PC-3 (cell line): ENCODE measurements around the gene PADI6. TPM values are rescaled to one million over a fixed set of nuclear protein-coding genes. Genes with fewer than 3 reads are reported as not detected.
A peak's percentile ranks its signal among the peaks of the same experiment; 100 is the strongest.

ENCODE experiments used
- ATAC-seq: fragments of 200-7000 bp; cut with Tn5 transposase; 2 replicates; pipeline ENCODE4 v1.9.1; 2020; ENCODE audit warnings: mild to moderate bottlenecking, moderate library complexity
- BruUV-seq: library from RNA; stranded (reverse); fragments of 400-500 nt; replicated peaks from 2 replicates; lab custom pipeline; 2021; lab: Mats Ljungman, UMichigan
- CTCF ChIA-PET: fragments of 300-600 bp; sonication (Branson Sonifier 250); formaldehyde crosslinking; loops from one replicate; lab custom pipeline; 2022; ENCODE audit warnings: antibody characterized with exemption; lab: Charles Lee
- POLR2A ChIA-PET: fragments of 300-600 bp; sonication (Branson Sonifier 250); formaldehyde crosslinking; loops from one replicate; lab custom pipeline; 2022; ENCODE audit warnings: antibody characterized with exemption; ENCODE audit not compliant: unreplicated experiment; lab: Charles Lee
- DNase-seq: peaks from one replicate; pipeline ENCODE4 v3.0.0-alpha.2; 2015
- H2AFZ ChIP-seq: fragments of 300-600 bp; sonication (generic); 2 replicates; pipeline ENCODE4 v1.6.0; 2016; ENCODE audit warnings: antibody characterized with exemption, low read length
- H3F3A ChIP-seq: fragments of 300-600 bp; sonication (generic); one replicate; pipeline ENCODE4 v1.6.0; 2017; ENCODE audit warnings: antibody characterized with exemption, low read length, control low read depth, mild to moderate bottlenecking; ENCODE audit not compliant: unreplicated experiment
- H3K27ac ChIP-seq: fragments of 300-600 bp; sonication (generic); 2 replicates; pipeline ENCODE4 v1.5.1; 2016; ENCODE audit warnings: mild to moderate bottlenecking, low read length
- H3K27me3 ChIP-seq: fragments of 300-600 bp; sonication (generic); 2 replicates; pipeline ENCODE4 v1.6.1; 2016; ENCODE audit warnings: low read length, mixed read lengths
- H3K36me3 ChIP-seq: fragments of 300-600 bp; sonication (generic); 2 replicates; pipeline ENCODE4 v1.6.1; 2016; ENCODE audit warnings: low read depth, mixed run types, low read length, mixed read lengths
- H3K4me1 ChIP-seq: fragments of 300-600 bp; sonication (generic); 2 replicates; pipeline ENCODE4 v1.5.1; 2016; ENCODE audit warnings: low read length; ENCODE audit not compliant: insufficient read depth
- H3K4me2 ChIP-seq: fragments of 300-600 bp; sonication (generic); 2 replicates; pipeline ENCODE4 v1.6.0; 2016; ENCODE audit warnings: low read length
- H3K4me3 ChIP-seq: fragments of 300-600 bp; sonication (generic); 2 replicates; pipeline ENCODE4 v1.5.1; 2016; ENCODE audit warnings: mild to moderate bottlenecking, low read length, mixed read lengths
- H3K79me2 ChIP-seq: fragments of 300-600 bp; sonication (generic); 2 replicates; pipeline ENCODE4 v1.6.1; 2017; ENCODE audit warnings: low read length, mixed read lengths
- H3K9ac ChIP-seq: fragments of 300-600 bp; sonication (generic); 2 replicates; pipeline ENCODE4 v1.6.0; 2016; ENCODE audit warnings: mild to moderate bottlenecking, low read length
- H3K9me2 ChIP-seq: fragments of 300-600 bp; sonication (generic); replicated peaks from 2 replicates; pipeline ENCODE4 v1.6.1; 2016; ENCODE audit warnings: mixed run types, low read length, mixed read lengths
- H3K9me3 ChIP-seq: fragments of 300-600 bp; sonication (generic); 2 replicates; pipeline ENCODE4 v1.6.1; 2016; ENCODE audit warnings: low read length, mixed read lengths
- H4K20me1 ChIP-seq: fragments of 300-600 bp; sonication (generic); 2 replicates; pipeline ENCODE4 v1.6.1; 2016; ENCODE audit warnings: low read length, mixed read lengths
- EZH2 ChIP-seq: fragments of 300-600 bp; sonication (generic); IDR thresholded peaks from one replicate; pipeline ENCODE4 v1.6.1; 2017; ENCODE audit warnings: antibody characterized with exemption, mild to moderate bottlenecking, low read length; ENCODE audit not compliant: unreplicated experiment
- EZH2phosphoT487 ChIP-seq: fragments of 300-600 bp; sonication (generic); IDR thresholded peaks from 2 replicates; pipeline ENCODE4 v1.6.1; 2018; ENCODE audit warnings: mild to moderate bottlenecking, antibody characterized with exemption, low read length, borderline replicate concordance
- intact Hi-C: fragments of 100-400 bp; cut with micrococcal nuclease; formaldehyde crosslinking; loops from 2 replicates; pipeline ENCODE4 v1.9.0; 2023
- total RNA-seq: library from RNA; depleted of rRNA; stranded (reverse); fragments of >200 nt; gene quantifications from 2 replicates; pipeline ENCODE4 v1.2.3, GENCODE V29; 2014
- TF ChIP-seq, protein P1 (sequence below): fragments of 300-600 bp; sonication (generic); conservative IDR thresholded peaks from 2 replicates; pipeline ENCODE4 v1.5.1; 2017; ENCODE audit warnings: antibody characterized with exemption, low read depth, mild to moderate bottlenecking, low read length

PADI6 gene
- total RNA-seq, 1 experiment from 2014 or later, result not detected

DNA sequence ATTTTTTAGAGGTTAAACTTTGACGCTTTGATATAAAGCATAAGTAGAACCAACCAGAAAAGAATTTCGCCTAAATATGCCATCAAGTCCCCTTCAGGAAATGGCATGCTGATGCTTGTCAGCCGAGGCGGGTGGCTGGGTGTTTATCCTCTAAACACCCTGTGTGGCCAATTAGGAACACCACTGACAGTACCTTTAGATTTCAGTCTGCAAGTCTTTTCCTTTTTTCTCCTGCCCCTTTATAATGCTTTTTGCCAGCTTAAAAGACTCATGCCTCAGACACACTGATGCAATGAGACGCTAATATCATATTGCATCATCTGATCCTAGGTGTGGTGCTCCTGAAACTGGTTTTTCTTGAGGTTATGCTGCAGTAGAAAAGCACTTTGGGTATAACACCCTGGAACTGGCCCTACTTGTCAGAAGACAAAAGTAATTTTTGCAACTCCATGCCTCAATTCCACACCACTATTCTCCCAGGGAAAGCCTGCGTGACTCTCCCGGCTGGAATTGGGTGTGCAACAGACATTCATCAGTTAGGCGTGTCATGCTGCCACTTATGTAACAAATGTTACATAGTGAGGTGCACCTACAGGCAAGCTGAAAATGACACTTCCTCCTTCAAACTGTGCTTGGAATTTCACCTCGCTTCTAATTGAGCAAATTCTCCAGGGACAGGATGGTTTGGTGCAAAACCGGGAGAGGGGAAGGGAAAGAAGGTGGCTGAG lies 69.4 kb downstream of the PADI6 start:
- ChIA-PET POLR2A (interaction anchor here (0.5 to 0.6 kb wide), 2 partner anchors 42 to 536 kb away, joined by 5 to 6 read pairs; no protein-coding TSS in a partner anchor), CTCF (no interaction called here)
- no peaks in the 10 kb centered on the region for H3K27me3 ChIP-seq
- no peaks in the 10 kb centered on the region for H3K9me2 ChIP-seq
- peak overlapping the region; percentile 86 for H3K4me2 ChIP-seq
- H2AFZ ChIP-seq, result peak overlapping the region; percentile 40
- H3K9me3 ChIP-seq, result no peaks in the 10 kb centered on the region
- H3K4me1 ChIP-seq, result peaks cover 42% of the 10 kb centered on the region
- no peaks in the 10 kb centered on the region for H3F3A ChIP-seq
- no peak overlapping the region for H3K9ac ChIP-seq
- H3K4me3 ChIP-seq, result peak overlapping the region; percentile 72
- no peak for TF ChIP-seq EZH2phosphoT487
- TF ChIP-seq, protein P1, sequence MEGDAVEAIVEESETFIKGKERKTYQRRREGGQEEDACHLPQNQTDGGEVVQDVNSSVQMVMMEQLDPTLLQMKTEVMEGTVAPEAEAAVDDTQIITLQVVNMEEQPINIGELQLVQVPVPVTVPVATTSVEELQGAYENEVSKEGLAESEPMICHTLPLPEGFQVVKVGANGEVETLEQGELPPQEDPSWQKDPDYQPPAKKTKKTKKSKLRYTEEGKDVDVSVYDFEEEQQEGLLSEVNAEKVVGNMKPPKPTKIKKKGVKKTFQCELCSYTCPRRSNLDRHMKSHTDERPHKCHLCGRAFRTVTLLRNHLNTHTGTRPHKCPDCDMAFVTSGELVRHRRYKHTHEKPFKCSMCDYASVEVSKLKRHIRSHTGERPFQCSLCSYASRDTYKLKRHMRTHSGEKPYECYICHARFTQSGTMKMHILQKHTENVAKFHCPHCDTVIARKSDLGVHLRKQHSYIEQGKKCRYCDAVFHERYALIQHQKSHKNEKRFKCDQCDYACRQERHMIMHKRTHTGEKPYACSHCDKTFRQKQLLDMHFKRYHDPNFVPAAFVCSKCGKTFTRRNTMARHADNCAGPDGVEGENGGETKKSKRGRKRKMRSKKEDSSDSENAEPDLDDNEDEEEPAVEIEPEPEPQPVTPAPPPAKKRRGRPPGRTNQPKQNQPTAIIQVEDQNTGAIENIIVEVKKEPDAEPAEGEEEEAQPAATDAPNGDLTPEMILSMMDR, result no peak
- no peak for TF ChIP-seq EZH2
- intact Hi-C loops, result loop anchor here (5.0 kb wide), 2 partner anchors 36 to 126 kb away; no protein-coding TSS in a partner anchor
- peaks cover 9% of the 10 kb centered on the region for H4K20me1 ChIP-seq
- peaks cover 30% of the 10 kb centered on the region for H3K79me2 ChIP-seq
- peak overlapping the region; percentile 56 for H3K27ac ChIP-seq
- peak; percentile 78 for DNase-seq
- BruUV-seq, result no TSS peak
- peak; percentile 27; the same call in 1 of the 2 replicates for ATAC-seq
- peaks cover 7% of the 10 kb centered on the region; the same call in 1 of the 2 replicates for H3K36me3 ChIP-seq

DNA sequence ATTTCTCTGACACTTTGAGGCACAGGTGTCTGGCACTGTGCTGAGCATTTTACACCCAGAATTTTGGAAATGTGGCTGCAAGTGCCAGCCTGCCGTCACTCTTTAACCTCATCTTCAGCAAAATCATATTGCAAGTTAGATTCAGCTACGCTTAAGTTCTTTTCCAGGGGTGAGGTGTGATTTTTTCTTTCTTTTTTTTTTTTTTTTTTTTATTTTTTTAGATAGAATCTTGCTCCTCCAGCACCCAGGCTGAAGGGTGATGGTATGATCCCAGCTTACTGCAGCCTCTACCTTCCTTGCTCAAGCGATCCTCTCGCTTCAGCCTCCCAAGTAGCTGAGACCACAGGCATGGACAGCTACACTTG lies 70.0 kb downstream of the PADI6 start:
- TF ChIP-seq EZH2phosphoT487 (no peak), EZH2 (no peak)
- TF ChIP-seq, protein P1, result no peak
- DNase-seq (no peak), ATAC-seq (no peak)
- H3K27ac ChIP-seq, result peak overlapping the region; percentile 56
- peak overlapping the region; percentile 40 for H2AFZ ChIP-seq
- no peaks in the 10 kb centered on the region for H3K27me3 ChIP-seq
- no peaks in the 10 kb centered on the region for H3K9me3 ChIP-seq
- CTCF ChIA-PET, result no interaction called here
- no peak overlapping the region for H3K9ac ChIP-seq
- H3K4me3 ChIP-seq, result peak overlapping the region; percentile 72
- intact Hi-C loops, result loop anchor here (5.0 kb wide), 2 partner anchors 35 to 125 kb away; no protein-coding TSS in a partner anchor
- POLR2A ChIA-PET, result interaction anchor here (0.6 kb wide), 1 partner anchor 537 kb away, joined by 6 read pairs; no protein-coding TSS in a partner anchor
- peaks cover 3% of the 10 kb centered on the region; the same call in 1 of the 2 replicates for H3K36me3 ChIP-seq
- no peaks in the 10 kb centered on the region for H3K9me2 ChIP-seq
- H3K4me2 ChIP-seq, result peak overlapping the region; percentile 86
- peaks cover 37% of the 10 kb centered on the region for H3K4me1 ChIP-seq
- peaks cover 24% of the 10 kb centered on the region for H3K79me2 ChIP-seq
- BruUV-seq, result no TSS peak
- H3F3A ChIP-seq, result no peaks in the 10 kb centered on the region
- H4K20me1 ChIP-seq, result peaks cover 4% of the 10 kb centered on the region

DNA sequence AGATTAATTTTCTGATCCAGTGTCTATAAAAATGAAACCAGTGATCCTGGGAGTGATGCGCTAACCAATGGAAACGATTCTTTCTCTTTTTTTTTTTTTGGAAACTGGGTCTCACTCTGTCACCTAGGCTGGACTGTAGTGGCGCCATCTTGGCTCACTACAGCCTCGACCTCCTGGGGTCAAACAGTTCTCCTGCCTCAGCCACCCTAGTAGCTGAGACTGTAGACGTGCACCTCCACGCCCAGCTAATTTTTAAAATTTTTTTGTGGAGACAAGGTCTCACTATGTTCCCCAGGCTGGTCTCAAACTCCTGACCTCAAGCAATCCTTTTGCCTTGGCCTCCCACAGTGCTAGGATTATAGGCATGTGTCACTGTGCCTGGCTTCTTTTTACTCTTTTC lies 70.8 kb downstream of the PADI6 start:
- TF ChIP-seq, protein P1, result no peak
- TF ChIP-seq EZH2 (no peak), EZH2phosphoT487 (no peak)
- H3K36me3 ChIP-seq, result no peaks in the 10 kb centered on the region
- H3K4me2 ChIP-seq, result no peak overlapping the region
- no peaks in the 10 kb centered on the region for H3K9me2 ChIP-seq
- no peaks in the 10 kb centered on the region for H3K9me3 ChIP-seq
- no peaks in the 10 kb centered on the region for H4K20me1 ChIP-seq
- BruUV-seq, result no TSS peak
- no peaks in the 10 kb centered on the region for H3F3A ChIP-seq
- H3K9ac ChIP-seq, result no peak overlapping the region
- POLR2A ChIA-PET, result interaction anchor here (0.8 kb wide), 1 partner anchor 9 kb away, joined by 5 read pairs; no protein-coding TSS in a partner anchor
- no peak overlapping the region for H3K4me3 ChIP-seq
- peaks cover 19% of the 10 kb centered on the region for H3K79me2 ChIP-seq
- no peak overlapping the region for H3K27ac ChIP-seq
- DNase-seq (no peak), ATAC-seq (no peak)
- H3K4me1 ChIP-seq, result peaks cover 33% of the 10 kb centered on the region
- no peak overlapping the region for H2AFZ ChIP-seq
- CTCF ChIA-PET, result interaction anchor here (0.7 kb wide), 1 partner anchor 28 kb away, joined by 3 read pairs; no protein-coding TSS in a partner anchor
- intact Hi-C loops, result loop anchor here (5.0 kb wide), 2 partner anchors 34 to 124 kb away; no protein-coding TSS in a partner anchor
- no peaks in the 10 kb centered on the region for H3K27me3 ChIP-seq
